Liver (tissue), 9 donors: ENCODE measurements around the gene MARK3. TPM values are rescaled to one million over a fixed set of nuclear protein-coding genes. Genes with fewer than 3 reads are reported as not detected.

Experiments
- DNase-seq: peaks from one replicate; pipeline ENCODE4 v3.0.0-alpha.2; 2017; ENCODE audit warnings: low spot score
- H3K27ac ChIP-seq, 2 donors: one replicate each; pipeline ENCODE4 v1.7.0; 2013; ENCODE audit warnings: inconsistent platforms in 2 of 2, low read length in 2 of 2, control low read depth in 1 of 2, low read depth in 1 of 2, mild to moderate bottlenecking in 1 of 2
- H3K27me3 ChIP-seq, 4 donors: one replicate each; pipeline versions ENCODE4 v1.6.1 to v1.7.0; 2013; ENCODE audit warnings: low read length in 3 of 4, inconsistent platforms in 1 of 4, mild to moderate bottlenecking in 1 of 4, moderate library complexity in 1 of 4; ENCODE audit not compliant: control insufficient read depth in 4 of 4, insufficient read depth in 4 of 4
- H3K36me3 ChIP-seq, 4 donors: one replicate each; pipeline versions ENCODE4 v1.6.1 to v1.7.0; 2013; ENCODE audit warnings: low read length in 3 of 4, mild to moderate bottlenecking in 3 of 4, low read depth in 1 of 4, moderate library complexity in 1 of 4; ENCODE audit not compliant: control insufficient read depth in 4 of 4, insufficient read depth in 3 of 4
- H3K4me1 ChIP-seq, 4 donors: one replicate each; pipeline versions ENCODE4 v1.6.1 to v1.7.0; 2013; ENCODE audit warnings: low read length in 3 of 4, mild to moderate bottlenecking in 3 of 4, moderate library complexity in 1 of 4; ENCODE audit not compliant: control insufficient read depth in 4 of 4, insufficient read depth in 4 of 4
- H3K4me3 ChIP-seq, 3 donors: one replicate each; pipeline versions ENCODE4 v1.6.1 to v1.7.0; 2013; ENCODE audit warnings: low read length in 3 of 3, control low read depth in 1 of 3, low read depth in 1 of 3, mild to moderate bottlenecking in 1 of 3
- H3K9ac ChIP-seq, 2 donors: one replicate each; pipeline ENCODE4 v1.7.0; 2013; ENCODE audit warnings: low read length in 2 of 2, mild to moderate bottlenecking in 2 of 2, moderate library complexity in 2 of 2, control low read depth in 1 of 2, low read depth in 1 of 2
- H3K9me3 ChIP-seq, 4 donors: one replicate each; pipeline versions ENCODE4 v1.6.1 to v1.7.0; 2013; ENCODE audit warnings: low read length in 3 of 4; ENCODE audit not compliant: control insufficient read depth in 4 of 4
- ATF3 ChIP-seq: IDR thresholded peaks from 2 replicates; pipeline ENCODE4 v1.6.1; 2016; ENCODE audit warnings: antibody characterized with exemption
- CTCF ChIP-seq: fragments of 150-350 bp; IDR thresholded peaks from 2 replicates; pipeline ENCODE4 v1.5.1; 2017; ENCODE audit warnings: improper control_type of control experiment, low read depth, low read length; ENCODE audit not compliant: missing input control
- EGR1 ChIP-seq, 2 donors: IDR thresholded peaks; 2 replicates each; pipeline ENCODE4 v1.6.1; 2016 to 2018; ENCODE audit warnings: antibody characterized with exemption in 2 of 2, low read depth in 2 of 2
- HNF4A ChIP-seq, 2 donors: conservative IDR thresholded peaks; 2 replicates each; pipeline ENCODE4 v1.6.1; 2016; ENCODE audit warnings: antibody characterized with exemption in 2 of 2, mild to moderate bottlenecking in 2 of 2
- JUND ChIP-seq, 2 donors: IDR thresholded peaks; 2 replicates each; pipeline ENCODE4 v1.6.1; 2016; ENCODE audit warnings: antibody characterized with exemption in 2 of 2
- MAX ChIP-seq: IDR thresholded peaks from 2 replicates; pipeline ENCODE4 v1.6.1; 2016; ENCODE audit warnings: antibody characterized with exemption
- NR2F2 ChIP-seq: IDR thresholded peaks from 2 replicates; pipeline ENCODE4 v1.6.1; 2016; ENCODE audit warnings: antibody characterized with exemption
- RAD21 ChIP-seq, 2 donors: IDR thresholded peaks; 2 replicates each; pipeline ENCODE4 v1.6.1; 2016; ENCODE audit warnings: antibody characterized with exemption in 2 of 2, mild to moderate bottlenecking in 2 of 2
- REST ChIP-seq: IDR thresholded peaks from 2 replicates; pipeline ENCODE4 v1.6.1; 2016; ENCODE audit warnings: antibody characterized with exemption, mild to moderate bottlenecking
- RXRA ChIP-seq, 2 donors: IDR thresholded peaks; 2 replicates each; pipeline ENCODE4 v1.6.1; 2017 to 2018; ENCODE audit warnings: antibody characterized with exemption in 2 of 2, mild to moderate bottlenecking in 1 of 2
- SP1 ChIP-seq: IDR thresholded peaks from 2 replicates; pipeline ENCODE4 v1.6.1; 2018; ENCODE audit warnings: antibody characterized with exemption, mild to moderate bottlenecking
- TAF1 ChIP-seq: conservative IDR thresholded peaks from 2 replicates; pipeline ENCODE4 v1.6.1; 2016; ENCODE audit warnings: antibody characterized with exemption, mild to moderate bottlenecking
- YY1 ChIP-seq: IDR thresholded peaks from 2 replicates; pipeline ENCODE4 v1.6.1; 2016; ENCODE audit warnings: antibody characterized with exemption, mild to moderate bottlenecking
- WGBS: extraction: QIAGEN DNeasy Blood & Tissue Kit; methylation state at CpG from one replicate; pipeline ENCODE4 v1.1.7; 2013; 5-methylcytosine and 5-hydroxymethylcytosine counted together
- polyA plus RNA-seq, 2 donors: library from polyadenylated mRNA; stranded (reverse) in 1 of 2; unstranded in 1 of 2; fragments of 200-250 nt in 1 of 2; fragments of >200 nt in 1 of 2; fragmentation: Nextera tagmentation in 1 of 2; extraction: Ambion mirVana in 1 of 2; gene quantifications; one replicate each; pipeline versions ENCODE4 v1.2.1 to v1.2.3, GENCODE V29; 2013 to 2015
- total RNA-seq, 2 donors: library from RNA; depleted of rRNA; stranded (reverse); fragments of >200 nt; gene quantifications; one replicate each; pipeline ENCODE4 v1.2.3, GENCODE V29; 2014
- donor health status: healthy.
- donor health status: healthy.
- donor health status: healthy.
- donor health status: healthy.
- donor health status: healthy.

The MARK3 gene
- total and polyA plus RNA-seq, 4 donors, result 14.1 to 86.0 (median 33.0) TPM

GRCh38 chr14:103531421-103532215 lies 146.4 kb downstream of the MARK3 start:
- Histone ChIP-seq H3K9ac (no peak overlapping the region), H3K4me1 (peaks cover 13 to 45% (median 24%) of the 10 kb centered on the region in 4 donors), H3K9me3 (no peaks in the 10 kb centered on the region), H3K4me3 (no peak overlapping the region), H3K27ac (no peak overlapping the region), H3K27me3 (no peaks in the 10 kb centered on the region), H3K36me3 (peaks cover 0 to 23% (median 3%) of the 10 kb centered on the region in 4 donors)
- WGBS, result 92% methylated on average over 15 of the region's 15 CpGs
- TF ChIP-seq RAD21 (IDR thresholded peaks at IDR 0.05), result no peak
- TF ChIP-seq YY1, result no peak
- TF ChIP-seq NR2F2, result no peak
- no peak for TF ChIP-seq ATF3
- TF ChIP-seq RXRA (IDR thresholded peaks at IDR 0.05), result no peak
- TF ChIP-seq TAF1, result no peak
- TF ChIP-seq MAX, result no peak
- TF ChIP-seq REST, result no peak
- TF ChIP-seq HNF4A (conservative IDR thresholded peaks at IDR 0.05), result no peak
- TF ChIP-seq EGR1 (IDR thresholded peaks at IDR 0.05; ENCODE audit: low read depth in 2 of 2), result no peak
- no peak for TF ChIP-seq JUND (IDR thresholded peaks at IDR 0.05)
- DNase-seq, result no peak

- TF ChIP-seq HNF4A (conservative IDR thresholded peaks at IDR 0.05) (no peak), CTCF (no peak), SP1 (no peak), MAX (no peak)
- no peak overlapping the region for H3K9ac ChIP-seq
- H3K27me3 ChIP-seq, result no peaks in the 10 kb centered on the region
- H3K4me3 ChIP-seq, result no peak overlapping the region
- WGBS, result 90% methylated on average over 32 of the region's 32 CpGs
- H3K4me1 ChIP-seq, result peaks cover 13 to 36% (median 23%) of the 10 kb centered on the region in 4 donors
- H3K27ac ChIP-seq, result no peak overlapping the region
- H3K36me3 ChIP-seq, result peaks cover 0 to 23% (median 3%) of the 10 kb centered on the region in 4 donors
- no peak for DNase-seq
- no peaks in the 10 kb centered on the region for H3K9me3 ChIP-seq
Observed at GRCh38 chr14:103532216-103533136, 147.3 kb downstream of the MARK3 start.
